HL-60 (cell line): Measurements from ENCODE around the gene EMD.

ENCODE experiments used
- DNase-seq, 2 experiments: peaks; one replicate each; pipeline ENCODE4 v3.0.0-alpha.2; 2010 to 2020; ENCODE audit warnings: low read depth in 1 of 2, low spot score in 1 of 2
- H3K27ac ChIP-seq: fragments of 250-450 bp; sonication (Bioruptor Pico); replicated peaks from 2 replicates; pipeline ENCODE4 v1.5.1; 2020; ENCODE audit warnings: mild to moderate bottlenecking, moderate library complexity
- H3K27me3 ChIP-seq: fragments of 250-450 bp; sonication (Bioruptor Pico); 2 replicates; pipeline ENCODE4 v1.5.1; 2021; ENCODE audit warnings: mild to moderate bottlenecking, moderate library complexity; ENCODE audit not compliant: insufficient read depth, poor library complexity, severe bottlenecking
- H3K4me3 ChIP-seq: replicated peaks from 2 replicates; pipeline ENCODE4 v1.5.1; 2011; ENCODE audit warnings: mild to moderate bottlenecking, control low read depth, low read length; ENCODE audit not compliant: insufficient read depth
- GABPA ChIP-seq: IDR thresholded peaks from 2 replicates; pipeline ENCODE4 v1.6.1; 2012; ENCODE audit warnings: low read depth
- POLR2AphosphoS5 ChIP-seq: IDR thresholded peaks from 2 replicates; pipeline ENCODE4 v1.6.1; 2012; ENCODE audit warnings: low read depth
- SPI1 ChIP-seq: IDR thresholded peaks from 2 replicates; pipeline ENCODE4 v1.6.1; 2012; ENCODE audit warnings: low read depth, mild to moderate bottlenecking, borderline replicate concordance
- TF ChIP-seq, protein P1 (sequence below): IDR thresholded peaks from one replicate; pipeline ENCODE4 v1.5.1; 2011; ENCODE audit warnings: low read length, control low read depth, inconsistent platforms; ENCODE audit not compliant: insufficient read depth
- TF ChIP-seq, protein P2 (sequence below): IDR thresholded peaks from 2 replicates; pipeline ENCODE4 v1.6.1; 2012; ENCODE audit warnings: low read depth; ENCODE audit not compliant: insufficient replicate concordance

The EMD gene

DNA sequence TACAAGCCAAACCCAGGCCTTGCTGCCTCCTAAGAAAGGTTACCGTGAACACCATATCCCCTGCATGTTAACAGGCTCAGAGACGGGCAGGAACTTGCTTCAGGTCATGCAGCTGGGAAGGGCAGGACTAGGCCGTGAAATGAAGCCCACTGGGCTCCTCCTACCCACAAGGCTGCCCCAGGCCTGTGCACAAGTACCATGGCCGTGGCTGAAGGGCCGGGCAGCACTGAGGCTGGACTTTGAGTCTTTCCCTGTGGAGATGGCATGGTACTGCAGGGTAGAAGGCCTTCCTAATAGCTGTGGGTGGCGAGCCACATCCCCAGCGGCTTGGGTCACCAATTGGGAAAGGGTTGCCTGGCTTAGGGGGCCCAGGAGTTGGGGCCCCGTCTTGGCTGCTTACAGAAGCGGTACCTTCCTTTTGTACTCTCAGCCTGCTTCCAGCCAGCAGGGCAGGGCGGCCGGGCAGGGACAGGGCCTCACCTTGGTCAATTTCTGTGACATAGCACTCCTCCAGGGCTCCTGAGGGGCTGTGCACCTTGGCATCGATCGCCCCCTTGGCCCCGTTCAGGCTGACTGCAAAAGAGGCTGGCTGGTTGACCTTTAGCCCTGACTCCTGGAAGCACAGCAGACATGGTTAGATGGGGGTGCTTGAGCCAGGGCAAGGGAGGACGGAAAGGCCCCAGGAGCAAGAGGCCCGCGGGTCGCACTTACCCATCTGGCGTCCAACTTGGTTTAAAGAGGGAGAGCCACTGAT, 28.5 kb upstream of the EMD start:
- peak in 1 of 2 experiments; percentile 18 for DNase-seq
- TF ChIP-seq POLR2AphosphoS5 (peak; percentile 15; the same call in 1 of the 2 replicates), GABPA (no peak), SPI1 (no peak)
- TF ChIP-seq, protein P1, sequence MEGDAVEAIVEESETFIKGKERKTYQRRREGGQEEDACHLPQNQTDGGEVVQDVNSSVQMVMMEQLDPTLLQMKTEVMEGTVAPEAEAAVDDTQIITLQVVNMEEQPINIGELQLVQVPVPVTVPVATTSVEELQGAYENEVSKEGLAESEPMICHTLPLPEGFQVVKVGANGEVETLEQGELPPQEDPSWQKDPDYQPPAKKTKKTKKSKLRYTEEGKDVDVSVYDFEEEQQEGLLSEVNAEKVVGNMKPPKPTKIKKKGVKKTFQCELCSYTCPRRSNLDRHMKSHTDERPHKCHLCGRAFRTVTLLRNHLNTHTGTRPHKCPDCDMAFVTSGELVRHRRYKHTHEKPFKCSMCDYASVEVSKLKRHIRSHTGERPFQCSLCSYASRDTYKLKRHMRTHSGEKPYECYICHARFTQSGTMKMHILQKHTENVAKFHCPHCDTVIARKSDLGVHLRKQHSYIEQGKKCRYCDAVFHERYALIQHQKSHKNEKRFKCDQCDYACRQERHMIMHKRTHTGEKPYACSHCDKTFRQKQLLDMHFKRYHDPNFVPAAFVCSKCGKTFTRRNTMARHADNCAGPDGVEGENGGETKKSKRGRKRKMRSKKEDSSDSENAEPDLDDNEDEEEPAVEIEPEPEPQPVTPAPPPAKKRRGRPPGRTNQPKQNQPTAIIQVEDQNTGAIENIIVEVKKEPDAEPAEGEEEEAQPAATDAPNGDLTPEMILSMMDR: no peak
- TF ChIP-seq, protein P2, sequence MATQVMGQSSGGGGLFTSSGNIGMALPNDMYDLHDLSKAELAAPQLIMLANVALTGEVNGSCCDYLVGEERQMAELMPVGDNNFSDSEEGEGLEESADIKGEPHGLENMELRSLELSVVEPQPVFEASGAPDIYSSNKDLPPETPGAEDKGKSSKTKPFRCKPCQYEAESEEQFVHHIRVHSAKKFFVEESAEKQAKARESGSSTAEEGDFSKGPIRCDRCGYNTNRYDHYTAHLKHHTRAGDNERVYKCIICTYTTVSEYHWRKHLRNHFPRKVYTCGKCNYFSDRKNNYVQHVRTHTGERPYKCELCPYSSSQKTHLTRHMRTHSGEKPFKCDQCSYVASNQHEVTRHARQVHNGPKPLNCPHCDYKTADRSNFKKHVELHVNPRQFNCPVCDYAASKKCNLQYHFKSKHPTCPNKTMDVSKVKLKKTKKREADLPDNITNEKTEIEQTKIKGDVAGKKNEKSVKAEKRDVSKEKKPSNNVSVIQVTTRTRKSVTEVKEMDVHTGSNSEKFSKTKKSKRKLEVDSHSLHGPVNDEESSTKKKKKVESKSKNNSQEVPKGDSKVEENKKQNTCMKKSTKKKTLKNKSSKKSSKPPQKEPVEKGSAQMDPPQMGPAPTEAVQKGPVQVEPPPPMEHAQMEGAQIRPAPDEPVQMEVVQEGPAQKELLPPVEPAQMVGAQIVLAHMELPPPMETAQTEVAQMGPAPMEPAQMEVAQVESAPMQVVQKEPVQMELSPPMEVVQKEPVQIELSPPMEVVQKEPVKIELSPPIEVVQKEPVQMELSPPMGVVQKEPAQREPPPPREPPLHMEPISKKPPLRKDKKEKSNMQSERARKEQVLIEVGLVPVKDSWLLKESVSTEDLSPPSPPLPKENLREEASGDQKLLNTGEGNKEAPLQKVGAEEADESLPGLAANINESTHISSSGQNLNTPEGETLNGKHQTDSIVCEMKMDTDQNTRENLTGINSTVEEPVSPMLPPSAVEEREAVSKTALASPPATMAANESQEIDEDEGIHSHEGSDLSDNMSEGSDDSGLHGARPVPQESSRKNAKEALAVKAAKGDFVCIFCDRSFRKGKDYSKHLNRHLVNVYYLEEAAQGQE: no peak
- Histone ChIP-seq H3K27ac (no peak overlapping the region), H3K4me3 (no peak overlapping the region), H3K27me3 (no peaks in the 10 kb centered on the region)

DNA sequence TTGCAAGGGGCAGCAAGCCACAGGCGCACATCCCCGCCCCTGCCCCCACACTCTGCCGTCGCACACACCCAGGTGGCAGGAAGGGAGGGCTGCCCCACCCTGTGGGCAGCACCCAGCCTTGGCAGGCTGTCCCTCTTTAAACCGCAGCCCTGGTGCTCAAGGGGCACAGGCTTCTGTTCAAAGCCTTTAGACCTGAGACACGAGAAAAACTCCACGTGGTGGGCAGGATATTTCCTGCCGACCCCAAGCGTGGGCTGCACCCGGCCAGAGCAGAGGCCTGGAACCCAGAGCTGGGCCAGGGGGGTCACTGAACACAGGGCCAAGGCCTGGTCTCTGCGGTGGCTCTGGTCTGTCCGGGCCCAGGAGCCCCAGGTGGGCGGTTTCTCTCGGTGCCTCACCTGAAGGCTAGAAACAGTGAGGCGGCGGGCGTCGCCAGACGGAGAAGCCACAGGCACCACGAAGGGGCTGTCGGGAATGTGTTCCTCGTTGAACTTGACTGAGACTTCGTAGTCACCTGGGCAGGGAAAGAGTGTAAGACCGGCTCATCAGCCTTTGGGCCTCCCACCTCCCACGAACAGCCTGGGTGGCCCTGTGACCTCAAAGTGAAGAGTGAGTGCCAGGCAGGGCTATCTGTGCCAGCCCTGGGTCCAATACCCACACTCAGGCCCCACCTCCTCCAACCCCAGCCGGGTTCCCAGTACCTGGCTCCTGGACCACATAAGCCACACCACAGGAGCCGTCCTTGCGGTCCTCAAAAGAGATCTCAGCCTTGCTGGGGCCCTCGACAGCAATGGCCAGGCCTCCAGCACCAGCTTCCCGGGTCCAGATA, 27.7 kb upstream of the EMD start:
- Histone ChIP-seq H3K27ac (no peak overlapping the region), H3K27me3 (no peaks in the 10 kb centered on the region), H3K4me3 (no peak overlapping the region)
- peak in 1 of 2 experiments; percentile 24 for DNase-seq
- TF ChIP-seq POLR2AphosphoS5: no peak

DNA sequence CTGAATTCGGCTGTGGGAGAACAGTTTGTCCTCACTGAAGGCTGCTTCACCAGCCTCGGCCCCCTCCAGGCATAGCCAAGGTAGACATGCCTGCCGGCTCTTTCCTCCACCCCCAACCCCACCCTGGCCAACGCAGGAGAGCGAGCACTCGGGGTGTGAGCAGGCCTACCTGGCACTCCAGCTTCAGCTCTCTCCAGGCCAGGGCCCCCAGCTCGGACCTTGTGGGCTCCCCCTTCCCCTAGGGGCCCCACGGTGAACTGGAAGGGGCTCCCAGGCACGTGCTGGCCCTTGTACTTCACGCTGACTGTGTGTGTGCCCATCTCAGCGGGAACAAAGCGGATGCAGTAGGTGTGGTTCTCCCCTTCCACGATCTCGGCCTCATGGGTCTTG, 27.1 kb upstream of the EMD start:
- no peak overlapping the region for H3K27ac ChIP-seq
- H3K27me3 ChIP-seq: no peaks in the 10 kb centered on the region
- DNase-seq: no peak
- no peak overlapping the region for H3K4me3 ChIP-seq
- TF ChIP-seq POLR2AphosphoS5 (no peak), GABPA (no peak), SPI1 (no peak)
- TF ChIP-seq, protein P2: no peak
- TF ChIP-seq, protein P1: no peak

DNA sequence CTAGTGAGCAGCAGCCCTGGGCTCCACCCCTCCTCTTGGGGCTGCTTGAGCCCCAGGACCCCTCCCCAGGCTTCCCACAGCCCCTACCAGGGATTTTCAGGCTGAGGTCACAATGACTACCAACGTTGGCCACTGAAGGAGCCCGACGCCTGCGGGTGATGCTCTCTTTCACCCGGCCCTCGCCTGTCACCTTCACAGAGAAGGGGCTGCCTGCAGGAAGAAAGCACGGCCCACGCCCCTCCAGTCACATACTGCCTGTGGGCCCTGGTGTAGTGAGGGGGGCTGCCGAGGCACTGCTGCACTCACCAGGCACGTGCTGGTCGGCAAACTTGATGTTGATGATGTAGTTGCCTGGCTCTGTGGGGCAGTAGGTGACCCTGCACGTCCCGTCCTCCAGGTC, 26.6 kb upstream of the EMD start:
- no peak overlapping the region for H3K27ac ChIP-seq
- peak in 1 of 2 experiments; percentile 11 for DNase-seq
- H3K27me3 ChIP-seq: no peaks in the 10 kb centered on the region
- no peak overlapping the region for H3K4me3 ChIP-seq
- TF ChIP-seq, protein P1: no peak
- TF ChIP-seq GABPA (no peak), SPI1 (no peak), POLR2AphosphoS5 (no peak; the same call in 1 of the 2 replicates)
- TF ChIP-seq, protein P2: no peak
